ENCODE measurements around the gene FANCB. TPM values are rescaled to one million over a fixed set of nuclear protein-coding genes. Genes with fewer than 3 reads are reported as not detected.

Gene FANCB
- total RNA-seq, 1 experiment from 2014 or later, result 12.1 TPM

GRCh38 chrX:14884714-14885113 lies 11.8 kb upstream of the FANCB start:
- Histone ChIP-seq H3K27me3 (ENCODE audit: insufficient read depth, low read length) (no peaks in the 10 kb centered on the region), H3K4me1 (ENCODE audit: insufficient read depth, low read length) (no peaks in the 10 kb centered on the region), H4K5ac (ENCODE audit: insufficient read length, low read depth, low read length) (no peak overlapping the region), H2BK15ac (ENCODE audit: low read depth, low read length) (no peak overlapping the region), H4K20me1 (ENCODE audit: control insufficient read depth, insufficient read depth, insufficient read length) (no peaks in the 10 kb centered on the region), H3K4me2 (ENCODE audit: insufficient read depth, insufficient read length, low read length) (no peak overlapping the region), H3K23me2 (ENCODE audit: insufficient read length, low read depth, low read length, poor library complexity, severe bottlenecking) (no peaks in the 10 kb centered on the region), H3K9me3 (ENCODE audit: control insufficient read depth, low read depth, low read length) (no peaks in the 10 kb centered on the region), H2BK12ac (ENCODE audit: insufficient read length, low read depth, low read length) (no peak overlapping the region), H4K8ac (replicated peaks; ENCODE audit: insufficient read length, low read depth, low read length) (no peak overlapping the region), H2BK120ac (ENCODE audit: low read depth, low read length, poor library complexity, severe bottlenecking) (no peak overlapping the region), H3K9ac (ENCODE audit: extremely low read depth, insufficient read length, low read length) (no peak overlapping the region), H3K23ac (ENCODE audit: insufficient read length, low read depth, low read length) (no peak overlapping the region), H3K27ac (ENCODE audit: insufficient read length, low read depth, low read length) (no peak overlapping the region), H3K18ac (ENCODE audit: insufficient read length, low read depth, low read length) (no peak overlapping the region), H2BK20ac (ENCODE audit: low read depth, low read length, poor library complexity, severe bottlenecking) (no peak overlapping the region), H3K14ac (ENCODE audit: insufficient read depth, low read length) (no peak overlapping the region), H4K91ac (ENCODE audit: insufficient read length, low read depth, low read length) (no peak overlapping the region), H2AFZ (ENCODE audit: low read length) (no peak overlapping the region), H2AK5ac (ENCODE audit: insufficient read length, low read length) (no peak overlapping the region), H3K79me2 (ENCODE audit: insufficient read depth, low read length) (no peaks in the 10 kb centered on the region), H3K4ac (ENCODE audit: low read depth, low read length) (no peak overlapping the region), H3K56ac (ENCODE audit: insufficient read length, low read depth, low read length) (no peak overlapping the region), H3K79me1 (ENCODE audit: insufficient read depth, low read depth, low read length, poor library complexity, severe bottlenecking) (no peaks in the 10 kb centered on the region), H3T11ph (ENCODE audit: low read length) (no peak overlapping the region), H2BK5ac (ENCODE audit: insufficient read length, low read length) (no peak overlapping the region)
- WGBS (ENCODE audit: extremely low coverage, insufficient read length, low lambda C conversion rate), result no CpG with 5 or more reads among the region's 1 CpG
- H3K4me1 Mint-ChIP-seq, result no peaks in the 10 kb centered on the region
- H3K27ac Mint-ChIP-seq, result no peak overlapping the region
- DNase-seq, result no peak
- H3K36me3 Mint-ChIP-seq (ENCODE audit: insufficient read depth in 1 of 3, low read depth in 3 of 3), result peaks cover 0 to 7% (median 3%) of the 10 kb centered on the region in 3 experiments; a peak in 4 of 7 replicates
- no peak overlapping the region for H3K4me3 Mint-ChIP-seq
- H3K9me3 Mint-ChIP-seq, result peaks cover 56 to 68% of the 10 kb centered on the region in 2 experiments
- no peak for TF ChIP-seq CTCF (conservative IDR thresholded peaks at IDR 0.05)
- no peaks in the 10 kb centered on the region for H3K27me3 Mint-ChIP-seq (ENCODE audit: low read depth)

Data from H9 (cell line).